Stimulated activated CD4-positive, alpha-beta T cell treated with anti-CD3 and anti-CD28 coated beads, Interleukin-4, amount 100 ng/mL, for 24 hours (primary cell): Measurements from ENCODE around the gene CLCN7.

Source experiments
- DNase-seq: peaks from one replicate; pipeline ENCODE4 v3.0.0-alpha.2; 2020

CLCN7 gene

DNA sequence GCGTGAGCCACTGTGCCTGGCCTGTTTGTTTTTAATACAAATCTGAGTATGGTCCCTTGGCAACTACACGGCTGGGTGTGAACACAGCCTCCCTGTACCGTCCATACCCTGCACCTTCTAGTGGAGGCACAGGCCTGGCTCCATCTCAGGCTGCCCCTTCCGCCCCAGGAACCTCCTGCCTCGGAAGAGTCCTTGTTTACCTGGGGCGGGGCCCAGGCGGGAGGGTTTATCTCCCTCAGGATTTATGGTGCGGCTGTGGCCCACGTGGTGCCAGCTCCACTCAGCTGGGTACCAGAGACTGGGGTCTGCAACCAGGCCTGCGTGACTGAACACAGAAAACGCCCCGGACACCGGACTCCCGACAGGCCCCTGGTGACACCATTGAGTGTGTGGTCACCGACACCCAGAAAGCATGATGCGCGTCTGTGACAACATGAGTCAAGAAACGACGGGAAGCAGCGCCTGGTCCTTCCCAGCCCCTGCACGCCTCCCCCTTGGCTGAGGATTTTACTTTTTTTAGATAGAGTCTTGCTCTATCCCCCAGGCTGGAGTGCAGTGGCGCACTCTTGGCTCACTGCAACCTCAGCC lies 79.3 kb downstream of the CLCN7 start:
- no peak for DNase-seq
